ENCODE measurements around the gene ARHGEF19.

DNA sequence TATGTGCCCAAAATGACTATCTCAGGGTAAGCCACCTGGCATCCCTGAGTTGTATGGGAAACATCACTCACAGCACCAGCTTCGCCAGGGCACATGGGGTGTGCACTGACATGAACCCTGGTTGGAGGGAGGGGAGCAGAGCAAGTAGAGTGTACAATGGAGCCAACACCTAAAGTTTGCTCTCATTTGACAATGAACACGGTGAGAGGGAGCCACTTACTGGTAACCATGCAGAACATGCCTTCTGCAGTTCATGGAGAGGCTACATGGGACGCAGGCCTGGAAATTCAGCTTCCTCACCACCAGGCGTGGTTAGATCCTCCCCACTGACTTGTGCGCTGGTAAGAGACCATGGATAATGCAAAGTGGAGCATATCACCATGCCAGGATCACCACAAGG lies 34.5 kb upstream of the ARHGEF19 start:
- TF ChIP-seq, protein P1, sequence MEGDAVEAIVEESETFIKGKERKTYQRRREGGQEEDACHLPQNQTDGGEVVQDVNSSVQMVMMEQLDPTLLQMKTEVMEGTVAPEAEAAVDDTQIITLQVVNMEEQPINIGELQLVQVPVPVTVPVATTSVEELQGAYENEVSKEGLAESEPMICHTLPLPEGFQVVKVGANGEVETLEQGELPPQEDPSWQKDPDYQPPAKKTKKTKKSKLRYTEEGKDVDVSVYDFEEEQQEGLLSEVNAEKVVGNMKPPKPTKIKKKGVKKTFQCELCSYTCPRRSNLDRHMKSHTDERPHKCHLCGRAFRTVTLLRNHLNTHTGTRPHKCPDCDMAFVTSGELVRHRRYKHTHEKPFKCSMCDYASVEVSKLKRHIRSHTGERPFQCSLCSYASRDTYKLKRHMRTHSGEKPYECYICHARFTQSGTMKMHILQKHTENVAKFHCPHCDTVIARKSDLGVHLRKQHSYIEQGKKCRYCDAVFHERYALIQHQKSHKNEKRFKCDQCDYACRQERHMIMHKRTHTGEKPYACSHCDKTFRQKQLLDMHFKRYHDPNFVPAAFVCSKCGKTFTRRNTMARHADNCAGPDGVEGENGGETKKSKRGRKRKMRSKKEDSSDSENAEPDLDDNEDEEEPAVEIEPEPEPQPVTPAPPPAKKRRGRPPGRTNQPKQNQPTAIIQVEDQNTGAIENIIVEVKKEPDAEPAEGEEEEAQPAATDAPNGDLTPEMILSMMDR (IDR thresholded peaks at IDR 0.05), result no peak
- TF ChIP-seq POLR2A (IDR thresholded peaks at IDR 0.05), result no peak

All from adrenal gland (tissue), 5 donors.